Lower lobe of right lung (tissue), 2 donors: ENCODE results near the gene DPP9. TPM values are rescaled to one million over a fixed set of nuclear protein-coding genes. Genes with fewer than 3 reads are reported as not detected.

Experiments
- ATAC-seq, 2 donors: fragments of 200-7000 bp; cut with Tn5 transposase; one replicate each; pipeline ENCODE4 v1.9.1; 2020 to 2022; ENCODE audit warnings: mild to moderate bottlenecking in 2 of 2, moderate library complexity in 2 of 2
- DNase-seq: peaks from one replicate; pipeline ENCODE4 v3.0.0-alpha.2; 2020
- H3K27ac ChIP-seq: fragments of 200-600 bp; one replicate; pipeline ENCODE4 v1.8.0; 2022
- H3K27me3 ChIP-seq: fragments of 200-600 bp; one replicate; pipeline ENCODE4 v1.8.0; 2022; ENCODE audit warnings: low read depth
- H3K36me3 ChIP-seq: fragments of 200-600 bp; one replicate; pipeline ENCODE4 v1.8.0; 2022; ENCODE audit warnings: mild to moderate bottlenecking
- H3K4me1 ChIP-seq: fragments of 200-600 bp; one replicate; pipeline ENCODE4 v1.8.0; 2022
- H3K4me3 ChIP-seq: fragments of 200-600 bp; one replicate; pipeline ENCODE4 v1.8.0; 2022; ENCODE audit warnings: mild to moderate bottlenecking
- H3K9me3 ChIP-seq: fragments of 200-600 bp; one replicate; pipeline ENCODE4 v1.8.0; 2022
- intact Hi-C: fragments of 100-400 bp; cut with DNase I; formaldehyde crosslinking; loops from one replicate; pipeline ENCODE4 v1.11.0; 2022
- total RNA-seq: library from RNA; stranded (reverse); fragmentation: NEBNext Ultra II Directional; extraction: Animal tissue kit (Norgen Biotek cat#: 25700); gene quantifications from one replicate; pipeline ENCODE4 v1.2.1, GENCODE V29; 2021
- TF ChIP-seq, protein P1 (sequence below): fragments of 200-600 bp; IDR thresholded peaks from one replicate; pipeline ENCODE4 v1.8.0; 2022; ENCODE audit warnings: antibody characterized with exemption, mild to moderate bottlenecking
- donor health status: DM: no; HTN: yes; CAD: no; lungs with severe emphysema.

DPP9 gene
- total RNA-seq, 1 donor from 2014 or later: 79.6 TPM

DNA sequence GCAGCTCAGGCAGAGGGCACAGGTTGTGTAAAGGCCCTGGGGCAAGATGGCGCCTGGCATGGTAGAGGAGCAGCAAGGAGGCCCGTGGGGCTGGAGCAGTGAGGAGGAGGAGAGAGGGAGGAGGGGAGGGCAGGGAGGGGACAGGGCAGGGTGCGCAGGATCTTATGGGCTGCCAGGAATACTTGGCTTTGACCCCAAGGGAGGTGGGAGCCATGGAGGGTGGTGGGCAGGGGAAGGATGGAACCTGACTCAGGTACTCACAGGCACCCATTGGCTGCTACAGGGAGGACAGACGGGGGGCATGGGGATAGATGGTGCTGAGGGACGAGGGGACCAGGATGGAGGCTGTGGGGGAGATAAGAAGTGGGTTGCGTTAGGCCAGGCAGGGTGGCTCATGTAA is 81.0 kb downstream of the DPP9 start:
- no peak overlapping the region for H3K4me3 ChIP-seq
- DNase-seq (no peak), ATAC-seq (no peak)
- H3K4me1 ChIP-seq: peaks cover 24% of the 10 kb centered on the region
- H3K27me3 ChIP-seq: no peaks in the 10 kb centered on the region
- no peaks in the 10 kb centered on the region for H3K36me3 ChIP-seq
- TF ChIP-seq, protein P1, sequence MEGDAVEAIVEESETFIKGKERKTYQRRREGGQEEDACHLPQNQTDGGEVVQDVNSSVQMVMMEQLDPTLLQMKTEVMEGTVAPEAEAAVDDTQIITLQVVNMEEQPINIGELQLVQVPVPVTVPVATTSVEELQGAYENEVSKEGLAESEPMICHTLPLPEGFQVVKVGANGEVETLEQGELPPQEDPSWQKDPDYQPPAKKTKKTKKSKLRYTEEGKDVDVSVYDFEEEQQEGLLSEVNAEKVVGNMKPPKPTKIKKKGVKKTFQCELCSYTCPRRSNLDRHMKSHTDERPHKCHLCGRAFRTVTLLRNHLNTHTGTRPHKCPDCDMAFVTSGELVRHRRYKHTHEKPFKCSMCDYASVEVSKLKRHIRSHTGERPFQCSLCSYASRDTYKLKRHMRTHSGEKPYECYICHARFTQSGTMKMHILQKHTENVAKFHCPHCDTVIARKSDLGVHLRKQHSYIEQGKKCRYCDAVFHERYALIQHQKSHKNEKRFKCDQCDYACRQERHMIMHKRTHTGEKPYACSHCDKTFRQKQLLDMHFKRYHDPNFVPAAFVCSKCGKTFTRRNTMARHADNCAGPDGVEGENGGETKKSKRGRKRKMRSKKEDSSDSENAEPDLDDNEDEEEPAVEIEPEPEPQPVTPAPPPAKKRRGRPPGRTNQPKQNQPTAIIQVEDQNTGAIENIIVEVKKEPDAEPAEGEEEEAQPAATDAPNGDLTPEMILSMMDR: no peak
- intact Hi-C loops: no loop called here
- H3K27ac ChIP-seq: no peak overlapping the region
- no peaks in the 10 kb centered on the region for H3K9me3 ChIP-seq

DNA sequence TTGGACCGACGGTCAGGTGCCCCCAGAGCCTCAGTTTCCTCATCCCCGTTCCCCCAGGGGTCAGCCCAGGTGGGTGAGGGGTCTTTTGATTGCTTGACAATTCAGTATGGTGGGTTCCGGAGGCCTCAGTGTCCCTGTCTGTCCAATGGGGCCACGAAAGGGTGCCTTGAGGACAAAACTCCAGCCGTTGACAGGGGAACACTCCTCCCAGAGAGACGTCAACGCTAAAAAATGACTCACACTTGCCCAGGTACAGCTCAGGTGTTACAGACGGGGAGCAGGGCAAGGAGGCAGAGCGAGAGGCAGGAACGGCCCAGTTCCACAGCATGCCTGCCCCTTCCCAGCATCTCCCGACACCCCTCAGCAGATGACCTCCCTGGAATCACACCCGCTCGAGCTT is 82.5 kb downstream of the DPP9 start:
- H3K4me3 ChIP-seq: peak overlapping the region; percentile 79

DNA sequence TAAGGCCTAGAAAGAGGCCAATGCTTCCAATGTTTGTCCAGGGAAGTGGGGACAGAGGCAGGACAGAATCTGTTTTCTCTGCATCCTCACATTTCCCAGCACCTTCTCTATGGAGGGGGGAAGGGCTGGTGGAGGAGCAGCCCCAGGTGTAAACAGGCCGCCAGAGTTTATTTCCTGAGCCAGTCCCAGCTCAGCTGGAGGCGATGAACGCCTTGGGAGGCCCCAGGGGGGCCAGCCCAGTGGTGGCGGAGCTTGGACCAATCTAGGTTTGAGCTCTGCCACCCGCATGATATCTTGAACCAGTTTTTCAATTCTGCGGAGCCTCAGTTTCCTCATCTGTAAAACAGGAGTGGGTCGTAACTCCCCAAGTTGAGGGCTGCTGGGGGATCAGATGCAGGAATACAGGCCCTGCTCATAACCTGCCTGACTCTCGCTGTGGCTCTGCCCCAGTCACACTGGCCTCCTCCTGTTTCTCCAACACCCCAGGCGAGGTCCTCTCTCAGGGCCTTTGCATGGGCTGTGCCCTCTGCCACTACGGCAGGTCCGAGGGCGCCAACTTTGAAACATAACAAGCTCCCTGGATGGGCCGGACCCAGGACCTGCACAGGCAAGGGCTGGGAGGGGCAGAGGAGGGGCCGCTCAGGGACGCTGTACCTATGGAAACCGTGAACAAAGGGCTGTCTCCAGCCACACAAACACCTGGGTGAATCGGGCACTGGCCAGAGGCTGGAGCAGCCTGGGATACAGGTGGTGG is 83.2 kb downstream of the DPP9 start:
- Histone ChIP-seq H3K27me3 (no peaks in the 10 kb centered on the region), H3K27ac (peak overlapping the region; percentile 50), H3K36me3 (no peaks in the 10 kb centered on the region), H3K4me3 (peak overlapping the region; percentile 79), H3K4me1 (peaks cover 32% of the 10 kb centered on the region), H3K9me3 (no peaks in the 10 kb centered on the region)
- intact Hi-C loops: no loop called here
- no peak for ATAC-seq
- TF ChIP-seq, protein P1: no peak
- DNase-seq: peak; percentile 57

More for the DNA sequence above, 82.5 kb downstream of the DPP9 start:
- no peaks in the 10 kb centered on the region for H3K36me3 ChIP-seq
- intact Hi-C loops: no loop called here
- DNase-seq (no peak), ATAC-seq (no peak)
- TF ChIP-seq, protein P1: no peak
- no peaks in the 10 kb centered on the region for H3K27me3 ChIP-seq
- H3K9me3 ChIP-seq: no peaks in the 10 kb centered on the region
- H3K4me1 ChIP-seq: peaks cover 29% of the 10 kb centered on the region
- H3K27ac ChIP-seq: no peak overlapping the region

DNA sequence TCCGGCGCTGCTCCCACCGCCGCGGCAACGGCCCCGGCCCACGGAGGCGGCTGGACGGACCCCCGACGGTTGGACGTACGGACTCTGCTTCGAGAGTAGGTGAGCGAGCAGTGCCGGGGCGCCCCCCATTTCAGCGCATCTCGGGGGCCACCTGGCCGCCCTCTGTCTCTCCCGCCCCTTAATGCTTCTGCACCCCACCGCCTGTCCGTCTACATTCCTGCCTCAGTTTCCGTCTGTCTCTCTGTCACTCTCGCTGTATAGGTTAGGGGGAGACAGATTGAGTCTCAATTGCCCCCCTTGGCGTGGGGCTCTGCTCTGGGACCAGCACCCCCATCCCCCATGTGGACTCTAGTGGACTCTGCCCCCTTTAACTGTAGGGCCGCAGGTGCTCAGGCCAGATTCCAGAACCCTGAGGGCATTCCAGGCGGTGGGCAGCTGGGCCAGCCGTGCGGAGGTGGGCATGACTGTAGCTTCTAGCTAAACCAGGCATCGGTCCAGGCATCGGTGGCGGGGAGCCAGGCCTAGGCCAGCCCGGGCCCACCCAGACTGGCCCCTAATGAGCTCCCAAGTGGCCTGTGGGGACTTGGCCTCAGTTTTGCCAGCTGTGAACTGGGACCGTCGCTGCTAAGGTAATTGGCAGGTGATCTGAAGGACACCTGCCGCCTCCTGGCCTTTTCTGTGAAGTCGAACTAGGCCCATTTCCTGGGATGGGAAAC is 84.0 kb downstream of the DPP9 start:
- TF ChIP-seq, protein P1: no peak
- DNase-seq (peak; percentile 60), ATAC-seq (no peak)
- intact Hi-C loops: no loop called here
- H3K4me1 ChIP-seq: peaks cover 35% of the 10 kb centered on the region
- H3K36me3 ChIP-seq: no peaks in the 10 kb centered on the region
- H3K4me3 ChIP-seq: peak overlapping the region; percentile 79
- no peaks in the 10 kb centered on the region for H3K27me3 ChIP-seq
- H3K9me3 ChIP-seq: no peaks in the 10 kb centered on the region
- peak overlapping the region; percentile 50 for H3K27ac ChIP-seq

DNA sequence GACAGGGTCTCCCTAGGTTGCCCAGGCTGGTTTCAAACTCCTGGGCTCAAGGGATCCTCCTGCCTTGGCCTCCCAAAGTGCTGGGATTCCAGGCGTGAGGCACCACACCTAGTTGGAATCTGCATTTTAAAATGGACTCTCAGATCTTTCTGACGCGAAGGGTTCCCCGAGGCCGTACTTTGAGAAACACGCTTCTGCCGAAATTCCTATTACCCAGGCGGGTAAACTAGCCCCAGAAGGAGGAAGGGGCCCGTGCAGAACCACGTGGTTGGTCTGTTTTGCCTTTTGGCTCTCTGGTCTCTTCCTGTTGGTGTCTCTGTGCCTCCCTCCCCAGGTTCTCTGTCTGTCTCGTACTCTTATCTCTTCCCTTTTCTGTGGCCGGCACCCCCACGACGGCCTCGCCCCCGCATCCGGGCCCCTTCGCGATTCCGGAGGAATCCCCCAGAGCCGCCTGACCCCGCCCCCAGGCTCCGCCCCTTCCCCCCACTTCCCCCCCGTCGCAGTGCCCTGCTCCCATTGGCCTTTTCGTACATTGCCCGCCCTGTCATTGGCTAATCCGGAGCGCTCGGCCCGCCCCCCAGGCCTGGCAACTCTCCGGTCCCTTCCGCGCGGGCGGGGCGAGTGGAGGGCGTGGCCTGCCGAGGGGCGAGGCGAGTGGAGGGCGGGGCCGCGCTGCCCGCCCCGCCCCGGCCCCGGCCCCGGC is 84.7 kb downstream of the DPP9 start, which contains the start of gene TNFAIP8L1:
Gene TNFAIP8L1 (plus strand): TSS at position 689 of the 703 bp plus-strand sequence. CDS start 12,354 bp downstream, outside the sequence.
- no peaks in the 10 kb centered on the region for H3K27me3 ChIP-seq
- intact Hi-C loops: no loop called here
- peak; percentile 96 to 97 for ATAC-seq

More for the DNA sequence above, 84.7 kb downstream of the DPP9 start, which contains the start of gene TNFAIP8L1:
- TF ChIP-seq, protein P1: no peak
- DNase-seq: peak; percentile 97
- peak within 1 kb of the TSS; percentile 84 for H3K27ac ChIP-seq
- peak within 1 kb of the TSS; percentile 79 for H3K4me3 ChIP-seq
- no peaks in the 10 kb centered on the region for H3K9me3 ChIP-seq
- H3K4me1 ChIP-seq: peaks cover 35% of the 10 kb centered on the region
- no peaks in the 10 kb centered on the region for H3K36me3 ChIP-seq
